BJ (cell line): ENCODE results near the gene TXNDC12. TPM values are rescaled to one million over a fixed set of nuclear protein-coding genes. Genes with fewer than 3 reads are reported as not detected.
A peak's percentile ranks its signal among the peaks of the same experiment; 100 is the strongest.

Experiments
- CTCF ChIA-PET: fragments of 350-600 bp; formaldehyde crosslinking; extraction: SDS; loops from one replicate; lab custom pipeline; 2021; ENCODE audit warnings: antibody characterized with exemption, inconsistent platforms; lab: Yijun Ruan, JAX
- POLR2A ChIA-PET: fragments of 300-600 bp; sonication (Branson Sonifier 250); formaldehyde crosslinking; extraction: SDS; loops from one replicate; lab custom pipeline; 2021; ENCODE audit warnings: antibody characterized with exemption; lab: Charles Lee
- DNase-seq: peaks from one replicate; pipeline ENCODE4 v3.0.0-alpha.2; 2011; ENCODE audit warnings: low read depth
- H3K27me3 ChIP-seq: 2 replicates; pipeline ENCODE4 v1.6.0; 2011; ENCODE audit warnings: low read length; ENCODE audit not compliant: control insufficient read depth, insufficient read depth
- H3K36me3 ChIP-seq: 2 replicates; pipeline ENCODE4 v1.5.1; 2011; ENCODE audit warnings: low read length; ENCODE audit not compliant: control insufficient read depth, insufficient read depth
- H3K4me3 ChIP-seq: 2 replicates; pipeline ENCODE4 v1.5.1; 2011; ENCODE audit warnings: low read depth, mild to moderate bottlenecking, control low read depth, low read length
- polyA plus RNA-seq: library from polyadenylated mRNA; depleted of rRNA; stranded (reverse); fragments of >200 nt; gene quantifications from 2 replicates; pipeline ENCODE4 v1.2.3, GENCODE V29; 2011
- TF ChIP-seq, protein P1 (sequence below): IDR thresholded peaks from 2 replicates; pipeline ENCODE4 v1.5.1; 2011; ENCODE audit warnings: low read depth, mild to moderate bottlenecking, control low read depth, inconsistent platforms, low read length, moderate library complexity; ENCODE audit not compliant: insufficient read depth

TXNDC12 gene
- polyA plus RNA-seq, 1 experiment: 53.9 TPM

DNA sequence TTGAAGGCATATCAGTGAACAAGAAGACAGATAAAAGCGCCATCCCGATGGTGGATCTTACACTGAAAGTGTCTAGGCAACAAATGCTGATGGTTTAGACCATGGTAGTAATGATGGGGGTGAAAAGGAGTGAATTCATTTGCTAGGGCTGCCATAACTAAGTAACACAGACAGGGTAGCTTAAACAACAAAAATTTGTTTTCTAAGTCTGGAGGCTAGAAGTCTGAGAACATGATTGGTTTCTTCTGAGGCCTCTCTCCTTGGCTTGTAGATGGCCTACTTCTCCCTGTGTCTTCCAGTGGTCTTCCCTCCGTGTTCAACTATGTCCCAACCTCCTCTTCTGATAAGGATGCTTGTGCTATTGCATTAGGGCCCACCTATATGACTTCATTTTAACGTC, 51.1 kb downstream of the TXNDC12 start:
- POLR2A ChIA-PET: no interaction called here

DNA sequence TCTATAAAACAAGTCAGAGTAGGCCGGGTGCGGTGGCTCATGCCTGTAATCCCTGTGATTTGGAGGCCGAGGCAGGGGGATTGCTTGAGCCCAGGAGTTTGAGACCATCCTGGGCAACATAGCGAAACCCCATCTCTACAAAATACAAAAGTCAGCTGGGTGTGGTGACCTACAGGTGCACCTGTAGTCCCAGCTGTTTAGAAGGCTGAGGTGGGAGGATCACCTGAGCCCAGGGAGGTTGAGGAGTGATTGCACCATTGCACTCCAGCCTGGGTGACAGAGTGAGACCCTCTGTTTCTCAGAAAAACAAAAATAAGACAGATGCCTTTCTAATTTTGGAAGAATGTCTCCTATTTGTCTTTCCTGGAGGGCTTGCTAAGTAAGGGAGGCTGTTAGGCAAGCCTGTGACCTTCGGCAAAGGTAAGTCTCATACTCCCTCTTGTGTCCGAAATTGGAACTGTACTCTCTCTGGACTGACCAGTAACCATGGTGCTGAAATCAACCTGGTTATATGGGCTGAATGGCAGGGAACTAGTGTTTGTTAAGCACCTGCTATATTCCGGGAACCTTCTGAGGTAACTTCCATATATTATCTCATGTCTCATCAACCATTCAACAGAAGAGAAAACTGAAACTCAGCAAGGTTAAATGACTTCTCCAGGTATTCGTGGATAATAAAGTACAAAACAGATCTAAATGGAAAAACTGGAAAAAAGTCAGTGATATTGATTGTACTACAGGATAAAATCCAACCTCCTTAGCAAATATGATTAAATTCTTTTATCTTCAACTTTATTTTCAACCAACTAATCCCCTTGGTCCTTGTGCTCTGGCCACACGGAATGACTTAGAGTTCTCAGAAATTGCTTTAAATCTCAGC, 52.7 kb downstream of the TXNDC12 start:
- ChIA-PET POLR2A (no interaction called here), CTCF (interaction anchor here (0.6 to 1.5 kb wide), 7 partner anchors 11 to 116 kb away, joined by 3 to 17 read pairs (median 4); partner anchors contain the start of gene RAB3B)
- no peaks in the 10 kb centered on the region for H3K27me3 ChIP-seq
- peak; percentile 63 for DNase-seq
- no peak overlapping the region for H3K4me3 ChIP-seq
- TF ChIP-seq, protein P1, sequence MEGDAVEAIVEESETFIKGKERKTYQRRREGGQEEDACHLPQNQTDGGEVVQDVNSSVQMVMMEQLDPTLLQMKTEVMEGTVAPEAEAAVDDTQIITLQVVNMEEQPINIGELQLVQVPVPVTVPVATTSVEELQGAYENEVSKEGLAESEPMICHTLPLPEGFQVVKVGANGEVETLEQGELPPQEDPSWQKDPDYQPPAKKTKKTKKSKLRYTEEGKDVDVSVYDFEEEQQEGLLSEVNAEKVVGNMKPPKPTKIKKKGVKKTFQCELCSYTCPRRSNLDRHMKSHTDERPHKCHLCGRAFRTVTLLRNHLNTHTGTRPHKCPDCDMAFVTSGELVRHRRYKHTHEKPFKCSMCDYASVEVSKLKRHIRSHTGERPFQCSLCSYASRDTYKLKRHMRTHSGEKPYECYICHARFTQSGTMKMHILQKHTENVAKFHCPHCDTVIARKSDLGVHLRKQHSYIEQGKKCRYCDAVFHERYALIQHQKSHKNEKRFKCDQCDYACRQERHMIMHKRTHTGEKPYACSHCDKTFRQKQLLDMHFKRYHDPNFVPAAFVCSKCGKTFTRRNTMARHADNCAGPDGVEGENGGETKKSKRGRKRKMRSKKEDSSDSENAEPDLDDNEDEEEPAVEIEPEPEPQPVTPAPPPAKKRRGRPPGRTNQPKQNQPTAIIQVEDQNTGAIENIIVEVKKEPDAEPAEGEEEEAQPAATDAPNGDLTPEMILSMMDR: peak; percentile 87
- no peaks in the 10 kb centered on the region for H3K36me3 ChIP-seq

More for the DNA sequence above, 51.1 kb downstream of the TXNDC12 start:
- no peak overlapping the region for H3K4me3 ChIP-seq
- no peaks in the 10 kb centered on the region for H3K36me3 ChIP-seq
- TF ChIP-seq, protein P1: no peak
- CTCF ChIA-PET: interaction anchor here (0.6 to 3.1 kb wide), 3 partner anchors 70 to 209 kb away, joined by 3 to 39 read pairs (median 4); no protein-coding TSS in a partner anchor
- H3K27me3 ChIP-seq: no peaks in the 10 kb centered on the region
- no peak for DNase-seq

DNA sequence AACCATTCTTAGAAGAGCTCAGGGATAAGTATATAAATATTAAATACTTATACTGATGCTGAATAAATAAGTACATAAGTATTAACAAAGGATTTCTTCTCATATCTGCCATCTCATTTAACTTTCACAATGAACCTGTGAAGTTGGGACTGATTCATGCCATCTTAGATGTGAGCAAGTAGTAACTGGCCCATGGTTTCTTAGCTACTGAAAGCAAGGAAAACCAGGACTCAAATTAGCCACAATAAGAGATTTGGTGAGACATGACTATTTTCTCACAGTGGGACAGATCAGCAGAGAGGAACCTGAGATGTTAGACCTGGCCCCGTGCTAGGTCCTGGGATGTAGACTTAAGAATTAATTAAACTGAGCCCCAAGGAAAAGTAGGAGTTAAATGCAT, 56.3 kb downstream of the TXNDC12 start:
- no peaks in the 10 kb centered on the region for H3K36me3 ChIP-seq
- TF ChIP-seq, protein P1: no peak
- no peaks in the 10 kb centered on the region for H3K27me3 ChIP-seq
- no peak overlapping the region for H3K4me3 ChIP-seq
- no peak for DNase-seq
- CTCF ChIA-PET: interaction anchor here (0.7 to 5.3 kb wide), 5 partner anchors 13 to 230 kb away, joined by 3 to 47 read pairs (median 4); no protein-coding TSS in a partner anchor
- POLR2A ChIA-PET: no interaction called here

DNA sequence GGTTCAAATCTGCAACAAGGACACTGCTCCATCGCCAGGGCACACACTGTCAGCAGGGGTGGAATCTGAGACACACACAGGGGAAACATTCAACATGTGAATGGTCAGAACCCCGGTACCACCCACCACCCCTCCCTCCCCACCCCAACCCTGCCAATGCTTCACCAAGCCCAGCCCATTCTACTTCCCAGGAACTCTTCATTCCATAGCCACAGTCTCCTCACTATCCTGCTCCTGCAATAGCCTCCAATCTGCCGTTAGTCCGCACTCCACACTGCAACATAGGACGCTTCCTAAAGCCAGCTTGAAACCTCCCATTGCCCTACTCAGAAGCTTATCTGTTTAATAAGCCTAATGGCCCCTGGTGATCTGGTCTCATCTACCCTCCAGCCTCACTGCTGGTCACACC, 57.0 kb downstream of the TXNDC12 start:
- CTCF ChIA-PET: interaction anchor here (0.7 to 5.3 kb wide), 7 partner anchors 10 to 229 kb away, joined by 3 to 47 read pairs (median 3); no protein-coding TSS in a partner anchor
- no peak for DNase-seq
- H3K36me3 ChIP-seq: no peaks in the 10 kb centered on the region
- no peaks in the 10 kb centered on the region for H3K27me3 ChIP-seq
- TF ChIP-seq, protein P1: no peak
- no peak overlapping the region for H3K4me3 ChIP-seq
- POLR2A ChIA-PET: no interaction called here

DNA sequence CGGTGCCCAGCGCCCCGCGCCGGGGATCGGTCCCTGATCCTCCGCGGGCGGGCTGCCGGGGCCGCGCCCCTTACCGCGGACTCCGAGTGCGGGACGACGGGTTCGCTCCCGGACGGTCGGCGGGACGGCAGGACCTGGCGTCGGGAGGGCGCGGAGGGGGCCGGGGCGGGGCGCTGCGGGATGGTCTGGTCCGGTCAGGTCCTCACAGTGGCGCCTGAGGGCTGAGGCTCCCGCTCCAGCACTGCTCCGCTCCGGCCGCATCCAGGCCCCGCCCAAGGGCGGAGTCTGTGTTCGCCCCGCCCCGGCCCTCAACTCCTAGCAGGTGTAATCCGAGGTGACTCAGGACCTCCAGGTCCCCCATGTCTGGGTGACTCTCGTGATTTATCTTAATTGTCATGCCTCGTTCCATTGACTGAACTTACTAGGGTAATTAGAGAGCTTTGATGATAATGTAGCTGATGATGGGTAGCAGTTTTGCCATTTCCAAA, 64.5 kb downstream of the TXNDC12 start, which contains the start of gene RAB3B:
Gene RAB3B, minus strand, starts transcription at position 223 of the 488 bp plus-strand sequence. CDS start 13,583 bp downstream, outside the sequence.
- Histone ChIP-seq H3K36me3 (no peaks in the 10 kb centered on the region), H3K4me3 (peak within 1 kb of the TSS; percentile 87), H3K27me3 (0 out of 2 replicates have a peak, but pooled peaks cover 1% of the 10 kb centered on the region)
- ChIA-PET CTCF (interaction anchor here (1.8 kb wide), 1 partner anchor 11 kb away, joined by 5 read pairs; no protein-coding TSS in a partner anchor), POLR2A (no interaction called here)
- TF ChIP-seq, protein P1: no peak
- no peak for DNase-seq
